Activated T-helper 1 cell treated with anti-CD3 and anti-CD28 coated beads, Interleukin-12 subunit alpha, Interleukin-12 subunit beta, Interleukin-2, Interleukin-4 antibody, amounts not matched to agents 30 ng/mL and 10 ng/mL and 1 ng/mL, durations not matched to agents 14 hours and 24 hours and 36 hours (primary cell): Measurements from ENCODE around the gene SNED1. TPM values are rescaled to one million over a fixed set of nuclear protein-coding genes. Genes with fewer than 3 reads are reported as not detected.

Experiments used
- DNase-seq: peaks from one replicate; pipeline ENCODE4 v3.0.0; 2021; ENCODE audit warnings: low spot score
- H3K27ac Mint-ChIP-seq: one replicate; pipeline ENCODE4 v1.8.0; 2021; ENCODE audit warnings: mild to moderate bottlenecking, mixed read lengths
- H3K27me3 Mint-ChIP-seq: one replicate; pipeline ENCODE4 v1.8.0; 2022; ENCODE audit warnings: mild to moderate bottlenecking, moderate library complexity, mixed read lengths; ENCODE audit not compliant: insufficient read depth
- H3K36me3 Mint-ChIP-seq: one replicate; pipeline ENCODE4 v1.8.0; 2021; ENCODE audit warnings: low read depth, mixed read lengths
- H3K4me1 Mint-ChIP-seq: one replicate; pipeline ENCODE4 v1.8.0; 2021; ENCODE audit warnings: low read depth, mixed read lengths
- H3K4me3 Mint-ChIP-seq: one replicate; pipeline ENCODE4 v1.8.0; 2021; ENCODE audit warnings: mild to moderate bottlenecking, moderate library complexity, mixed read lengths
- H3K9me3 Mint-ChIP-seq: one replicate; pipeline ENCODE4 v1.8.0; 2021; ENCODE audit warnings: mixed read lengths
- intact Hi-C: fragments of 100-400 bp; cut with micrococcal nuclease; formaldehyde crosslinking; loops from one replicate; pipeline ENCODE4 v1.15.1; 2024
- total RNA-seq: library from RNA; stranded (reverse); gene quantifications from 2 replicates; pipeline ENCODE4 v1.2.3, GENCODE V29; 2022

Gene SNED1
- total RNA-seq, 1 donor from 2014 or later: 2.5 TPM

DNA sequence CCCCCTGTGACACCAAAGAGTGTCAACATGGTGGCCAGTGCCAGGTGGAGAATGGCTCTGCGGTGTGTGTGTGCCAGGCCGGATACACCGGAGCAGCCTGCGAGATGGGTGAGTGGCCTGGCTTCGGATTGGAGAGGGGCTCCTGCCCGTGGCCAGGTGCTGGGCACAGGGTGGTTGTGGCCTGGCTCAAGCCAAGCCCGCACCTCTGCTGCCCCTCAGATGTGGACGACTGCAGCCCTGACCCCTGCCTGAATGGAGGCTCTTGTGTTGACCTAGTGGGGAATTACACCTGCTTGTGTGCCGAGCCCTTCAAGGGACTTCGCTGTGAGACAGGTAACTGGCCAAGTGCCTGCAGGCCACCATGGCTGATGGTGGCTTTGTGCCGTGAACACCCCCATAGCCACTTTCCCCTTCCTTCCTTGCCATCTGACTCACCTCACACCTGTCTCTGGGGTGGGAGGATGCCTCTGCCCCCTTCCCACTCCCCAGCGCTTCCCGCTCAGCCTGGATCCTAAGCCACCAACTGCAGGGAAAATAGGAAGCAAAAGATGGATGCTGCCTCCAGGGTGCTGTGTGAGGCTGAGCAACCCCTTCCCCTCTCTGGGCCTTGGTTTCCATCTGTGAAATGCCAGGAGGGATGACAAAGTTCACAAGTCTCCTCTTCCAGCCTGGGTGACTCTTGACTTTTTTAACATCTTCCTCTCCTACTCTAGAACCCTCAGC lies 41.8 kb downstream of the SNED1 start:
- peaks cover 21% of the 10 kb centered on the region for H3K4me1 Mint-ChIP-seq
- H3K9me3 Mint-ChIP-seq: no peaks in the 10 kb centered on the region
- peaks cover 8% of the 10 kb centered on the region for H3K36me3 Mint-ChIP-seq
- H3K27ac Mint-ChIP-seq: no peak overlapping the region
- H3K27me3 Mint-ChIP-seq: no peaks in the 10 kb centered on the region
- no peak for DNase-seq
- no peak overlapping the region for H3K4me3 Mint-ChIP-seq
- intact Hi-C loops: no loop called here

DNA sequence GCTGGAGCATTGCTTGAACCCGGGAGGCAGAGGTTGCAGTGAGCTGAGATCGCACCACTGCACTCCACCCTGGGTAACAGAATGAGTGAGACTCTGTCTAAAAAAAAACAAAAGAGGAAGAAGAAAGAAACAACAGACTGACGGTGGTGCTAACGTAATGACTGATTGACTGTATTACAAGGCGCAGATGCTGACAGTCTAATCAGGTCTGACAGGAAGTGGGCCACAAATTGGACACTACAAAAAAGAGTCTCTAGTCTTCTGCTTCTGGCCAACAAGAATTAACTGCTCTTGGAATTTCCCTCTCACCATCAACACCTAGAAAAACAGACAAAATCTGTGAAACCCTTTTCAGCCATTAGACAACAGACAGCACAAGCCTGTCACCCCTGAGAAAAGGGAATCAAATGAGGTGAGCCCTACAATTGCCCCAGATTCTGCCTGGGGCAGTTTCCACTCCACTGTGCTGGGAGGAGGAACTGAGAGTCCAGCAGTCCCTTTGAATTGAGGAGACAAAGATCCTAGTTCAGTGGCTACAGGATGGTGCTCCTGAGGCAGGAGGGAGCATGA lies 43.3 kb downstream of the SNED1 start:
- H3K9me3 Mint-ChIP-seq: no peaks in the 10 kb centered on the region
- no peaks in the 10 kb centered on the region for H3K27me3 Mint-ChIP-seq
- peaks cover 21% of the 10 kb centered on the region for H3K4me1 Mint-ChIP-seq
- H3K36me3 Mint-ChIP-seq: peaks cover 8% of the 10 kb centered on the region
- H3K4me3 Mint-ChIP-seq: no peak overlapping the region
- no peak overlapping the region for H3K27ac Mint-ChIP-seq
- no peak for DNase-seq
- intact Hi-C loops: no loop called here

DNA sequence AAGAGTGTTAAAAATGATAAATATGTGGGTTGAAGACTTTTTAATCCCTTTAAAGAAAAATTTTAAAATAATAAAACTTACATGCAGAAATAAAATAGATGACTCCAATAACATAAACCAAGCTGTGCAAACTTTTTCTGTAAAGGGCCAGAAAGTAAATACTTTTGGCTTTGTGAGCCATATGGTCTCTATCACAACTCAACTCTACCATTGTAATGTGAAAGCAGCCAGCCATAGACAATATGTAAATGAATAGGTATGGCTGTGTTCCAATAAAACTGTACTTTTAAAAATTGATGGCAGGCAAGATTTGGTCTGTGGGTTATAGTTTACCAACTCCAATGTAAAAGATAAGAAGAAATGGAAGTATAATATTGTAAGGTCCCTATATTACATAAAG lies 45.2 kb downstream of the SNED1 start:
- H3K4me1 Mint-ChIP-seq: peaks cover 10% of the 10 kb centered on the region
- no peak for DNase-seq
- H3K27me3 Mint-ChIP-seq: no peaks in the 10 kb centered on the region
- H3K27ac Mint-ChIP-seq: no peak overlapping the region
- no peak overlapping the region for H3K4me3 Mint-ChIP-seq
- H3K36me3 Mint-ChIP-seq: peaks cover 8% of the 10 kb centered on the region
- intact Hi-C loops: no loop called here
- no peaks in the 10 kb centered on the region for H3K9me3 Mint-ChIP-seq

DNA sequence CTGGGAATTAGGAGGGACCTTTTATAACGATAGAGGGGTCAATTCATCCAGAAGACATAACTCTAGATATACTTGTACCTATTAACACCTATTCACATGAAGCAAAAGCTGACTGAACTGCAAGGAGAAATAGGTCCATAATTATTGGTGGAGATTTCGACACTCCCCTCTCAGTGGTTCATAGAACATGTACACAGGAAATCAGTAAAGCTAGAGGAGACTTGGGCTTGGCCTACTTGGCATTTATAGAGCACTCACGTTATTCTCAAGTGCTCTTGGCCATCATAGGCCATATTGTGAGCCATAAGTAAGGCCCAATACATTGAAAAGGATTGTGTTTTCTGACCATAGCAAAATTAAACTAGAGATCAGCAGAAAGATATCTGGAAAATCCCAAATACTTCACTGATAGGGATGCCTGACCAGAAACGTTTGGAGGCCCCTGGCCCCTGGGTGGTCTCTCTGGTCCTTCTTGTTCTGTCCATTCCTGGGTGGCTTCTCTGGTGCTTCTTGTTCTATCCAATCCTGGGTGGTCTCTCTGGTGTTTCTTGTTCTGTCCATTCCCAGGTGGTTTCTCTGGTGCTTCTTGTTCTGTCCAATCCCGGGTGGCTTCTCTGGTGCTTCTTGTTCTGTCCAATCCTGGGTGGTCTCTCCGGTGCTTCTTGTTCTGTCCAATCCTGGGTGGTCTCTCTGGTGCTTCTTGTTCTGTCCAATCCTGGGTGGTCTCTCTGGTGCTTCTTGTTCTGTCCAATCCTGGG lies 49.0 kb downstream of the SNED1 start:
- H3K9me3 Mint-ChIP-seq: no peaks in the 10 kb centered on the region
- no peak overlapping the region for H3K4me3 Mint-ChIP-seq
- no peaks in the 10 kb centered on the region for H3K4me1 Mint-ChIP-seq
- H3K36me3 Mint-ChIP-seq: peaks cover 3% of the 10 kb centered on the region
- no peak overlapping the region for H3K27ac Mint-ChIP-seq
- intact Hi-C loops: no loop called here
- H3K27me3 Mint-ChIP-seq: no peaks in the 10 kb centered on the region
- no peak for DNase-seq

DNA sequence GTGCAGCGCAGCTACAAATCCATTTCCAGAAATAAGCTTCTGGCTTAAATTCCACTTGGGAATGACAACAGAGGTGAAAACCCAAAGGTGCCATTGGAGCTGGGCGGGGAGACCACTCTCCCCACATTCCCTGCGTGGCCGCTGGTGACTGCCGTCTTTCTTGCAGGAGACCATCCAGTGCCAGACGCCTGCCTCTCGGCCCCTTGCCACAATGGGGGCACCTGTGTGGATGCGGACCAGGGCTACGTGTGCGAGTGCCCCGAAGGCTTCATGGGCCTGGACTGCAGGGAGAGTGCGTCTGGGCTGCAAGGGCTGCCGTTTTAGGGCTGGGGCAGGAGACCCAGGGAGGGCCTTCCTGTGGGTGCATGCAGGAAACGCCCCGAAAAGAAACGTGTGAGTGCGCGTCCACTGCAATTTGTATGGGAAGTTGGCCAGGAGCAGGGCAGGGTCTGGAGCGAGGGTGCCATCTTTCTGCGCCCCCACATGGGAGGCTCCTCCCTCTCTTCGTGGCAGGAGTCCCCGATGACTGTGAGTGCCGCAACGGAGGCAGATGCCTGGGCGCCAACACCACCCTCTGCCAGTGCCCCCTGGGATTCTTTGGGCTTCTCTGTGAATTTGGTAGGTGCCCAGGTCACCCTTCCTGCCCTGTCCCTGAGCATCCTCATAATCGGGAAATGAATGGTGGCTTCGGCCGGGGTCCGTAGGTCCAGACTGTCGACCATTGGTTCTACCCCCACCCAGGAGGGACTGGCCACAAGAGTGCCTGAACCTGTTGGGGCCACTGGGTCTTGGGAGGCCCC lies 49.9 kb downstream of the SNED1 start:
- Mint-ChIP-seq H3K4me1 (no peaks in the 10 kb centered on the region), H3K36me3 (no peaks in the 10 kb centered on the region), H3K9me3 (no peaks in the 10 kb centered on the region), H3K27me3 (no peaks in the 10 kb centered on the region), H3K27ac (no peak overlapping the region), H3K4me3 (no peak overlapping the region)
- intact Hi-C loops: no loop called here
- no peak for DNase-seq

DNA sequence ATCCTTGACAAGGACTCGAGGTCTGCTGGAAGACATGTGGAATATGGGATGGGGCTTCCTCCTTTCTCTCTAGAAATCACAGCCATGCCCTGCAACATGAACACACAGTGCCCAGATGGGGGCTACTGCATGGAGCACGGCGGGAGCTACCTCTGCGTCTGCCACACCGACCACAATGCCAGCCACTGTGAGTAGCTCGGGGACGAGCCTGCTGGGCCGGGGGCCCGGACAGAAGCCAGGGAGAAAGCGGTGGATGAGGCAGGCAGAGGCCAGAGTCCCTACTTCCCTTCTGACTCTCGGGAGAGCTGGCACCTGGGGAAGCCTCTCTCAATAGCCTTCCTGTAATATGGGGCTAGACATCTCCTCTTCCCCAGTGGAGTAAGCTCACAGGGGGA lies 50.5 kb downstream of the SNED1 start:
- no peak overlapping the region for H3K4me3 Mint-ChIP-seq
- no peak for DNase-seq
- intact Hi-C loops: no loop called here
- H3K36me3 Mint-ChIP-seq: no peaks in the 10 kb centered on the region
- H3K9me3 Mint-ChIP-seq: no peaks in the 10 kb centered on the region
- no peaks in the 10 kb centered on the region for H3K4me1 Mint-ChIP-seq
- no peaks in the 10 kb centered on the region for H3K27me3 Mint-ChIP-seq
- no peak overlapping the region for H3K27ac Mint-ChIP-seq

DNA sequence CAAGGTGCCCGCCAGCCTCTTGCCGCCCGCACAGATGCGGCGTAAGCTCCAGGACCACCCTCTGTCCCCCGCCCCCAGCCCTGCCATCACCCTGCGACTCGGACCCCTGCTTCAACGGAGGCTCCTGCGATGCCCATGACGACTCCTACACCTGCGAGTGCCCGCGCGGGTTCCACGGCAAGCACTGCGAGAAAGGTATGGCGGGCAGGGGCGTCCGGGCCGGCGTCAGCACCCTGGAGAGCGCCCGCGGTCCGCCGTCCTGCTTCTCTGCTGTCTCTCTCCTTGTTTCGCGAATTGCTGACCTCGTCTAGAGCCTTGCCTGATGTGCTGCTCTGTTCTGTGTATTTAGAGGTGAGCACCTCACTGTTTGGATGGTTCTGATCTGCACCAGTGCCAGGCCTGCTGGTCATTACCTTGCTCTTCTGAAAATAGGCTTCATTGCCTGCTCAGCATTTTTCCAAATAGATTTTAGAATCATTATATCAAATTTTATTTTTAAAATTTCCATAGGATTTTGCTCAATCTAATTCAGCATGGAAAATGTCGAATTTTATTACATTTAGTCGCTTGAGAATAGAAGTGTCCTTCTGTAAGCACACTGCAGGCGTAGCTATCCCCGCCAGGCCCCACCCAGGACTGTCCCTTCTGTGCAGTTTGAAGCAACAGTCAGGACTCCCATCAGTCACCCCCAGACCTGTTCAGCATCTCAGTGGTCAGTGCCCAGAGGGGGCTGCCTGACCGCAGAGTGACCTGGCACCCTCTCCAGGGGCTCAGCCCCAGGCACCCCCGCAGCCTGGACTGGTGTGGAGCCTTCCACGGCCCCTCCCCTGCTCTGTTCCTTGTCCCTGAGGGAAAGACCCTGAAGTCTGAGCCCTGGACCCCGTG lies 51.6 kb downstream of the SNED1 start:
- Mint-ChIP-seq H3K36me3 (no peaks in the 10 kb centered on the region), H3K9me3 (no peaks in the 10 kb centered on the region), H3K4me3 (no peak overlapping the region), H3K4me1 (no peaks in the 10 kb centered on the region), H3K27ac (no peak overlapping the region), H3K27me3 (no peaks in the 10 kb centered on the region)
- intact Hi-C loops: no loop called here
- no peak for DNase-seq

DNA sequence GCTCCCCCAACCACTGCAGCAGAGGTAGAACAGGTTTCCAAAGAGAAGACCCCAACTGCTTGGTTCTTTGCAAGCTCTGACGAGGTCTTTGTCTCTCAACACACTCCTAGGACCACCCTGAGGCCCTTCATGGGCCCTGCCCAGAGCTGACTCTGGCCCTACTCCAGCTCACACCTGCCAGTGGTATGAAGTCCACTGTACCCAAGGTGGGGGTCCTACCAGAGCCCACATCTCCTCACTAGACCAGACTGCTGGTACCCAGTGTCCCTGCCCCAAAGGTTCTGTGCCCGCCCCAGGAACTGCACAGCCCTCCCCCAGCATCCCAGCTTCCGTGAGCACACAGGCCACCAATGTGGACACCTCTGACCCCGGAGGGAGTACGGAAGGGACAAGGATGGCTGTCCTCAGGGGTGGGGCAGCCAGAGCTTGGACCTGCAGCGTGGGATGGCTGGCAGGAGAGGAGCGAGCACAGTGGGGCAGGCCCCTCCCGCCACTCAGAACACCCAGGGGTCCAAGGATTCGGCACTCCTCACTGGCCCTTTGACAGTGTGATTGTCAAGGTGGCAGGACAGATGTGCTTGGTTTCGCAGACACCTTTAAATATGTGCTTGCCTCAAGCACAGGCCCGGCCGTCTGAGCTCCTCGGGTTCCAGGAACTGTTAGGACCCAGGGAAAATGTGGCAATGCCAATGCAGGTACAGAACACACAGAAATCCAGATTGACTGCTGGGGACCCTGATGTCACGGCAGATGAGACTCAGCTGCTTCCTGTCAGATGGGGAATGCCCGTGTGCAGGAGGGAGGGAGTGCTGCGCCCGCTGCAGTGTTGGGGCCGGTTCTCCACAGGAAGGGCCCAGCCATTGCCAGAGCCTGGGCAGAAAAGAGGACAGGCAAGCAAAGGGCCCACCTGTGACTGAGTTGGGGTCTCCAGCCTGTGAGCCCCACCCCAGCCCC lies 52.5 kb downstream of the SNED1 start:
- Mint-ChIP-seq H3K27ac (no peak overlapping the region), H3K36me3 (no peaks in the 10 kb centered on the region), H3K4me3 (no peak overlapping the region), H3K27me3 (no peaks in the 10 kb centered on the region), H3K4me1 (no peaks in the 10 kb centered on the region), H3K9me3 (no peaks in the 10 kb centered on the region)
- no peak for DNase-seq
- intact Hi-C loops: no loop called here

DNA sequence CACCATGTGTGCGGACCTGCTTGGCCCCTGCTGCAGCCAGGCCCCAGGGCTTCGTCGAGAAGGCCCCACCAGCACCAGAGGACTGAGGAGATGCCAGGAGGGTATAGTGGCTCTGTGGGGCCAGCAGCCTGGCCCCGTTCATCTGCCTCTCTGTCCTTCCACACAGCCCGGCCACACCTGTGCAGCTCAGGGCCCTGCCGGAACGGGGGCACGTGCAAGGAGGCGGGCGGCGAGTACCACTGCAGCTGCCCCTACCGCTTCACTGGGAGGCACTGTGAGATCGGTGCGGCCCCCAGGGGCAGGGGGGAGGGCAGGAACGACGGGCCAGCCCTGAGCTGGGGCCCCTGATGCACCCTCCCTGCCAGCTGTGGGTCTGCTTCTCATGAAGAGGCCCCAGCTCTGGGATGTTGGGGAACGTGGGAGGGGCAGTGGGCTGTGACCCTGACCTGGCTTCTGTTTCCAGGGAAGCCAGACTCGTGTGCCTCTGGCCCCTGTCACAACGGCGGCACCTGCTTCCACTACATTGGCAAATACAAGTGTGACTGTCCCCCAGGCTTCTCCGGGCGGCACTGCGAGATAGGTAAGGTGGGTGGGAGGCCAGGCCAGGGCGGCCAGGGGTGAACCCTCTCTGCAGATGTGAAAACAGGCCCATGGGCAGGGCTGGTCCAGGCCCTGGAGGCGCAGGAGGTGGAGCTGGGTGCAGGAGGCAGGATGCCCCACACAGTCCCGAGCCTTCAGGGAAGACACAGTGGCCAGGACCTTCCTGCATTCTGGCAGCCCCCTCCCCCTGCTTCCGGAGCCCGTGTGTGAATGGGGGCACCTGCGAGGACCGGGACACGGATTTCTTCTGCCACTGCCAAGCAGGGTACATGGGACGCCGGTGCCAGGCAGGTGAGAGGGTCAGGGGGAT lies 53.4 kb downstream of the SNED1 start:
- Mint-ChIP-seq H3K4me3 (no peak overlapping the region), H3K4me1 (no peaks in the 10 kb centered on the region), H3K27ac (no peak overlapping the region), H3K36me3 (no peaks in the 10 kb centered on the region), H3K9me3 (no peaks in the 10 kb centered on the region), H3K27me3 (no peaks in the 10 kb centered on the region)
- no peak for DNase-seq
- intact Hi-C loops: no loop called here

DNA sequence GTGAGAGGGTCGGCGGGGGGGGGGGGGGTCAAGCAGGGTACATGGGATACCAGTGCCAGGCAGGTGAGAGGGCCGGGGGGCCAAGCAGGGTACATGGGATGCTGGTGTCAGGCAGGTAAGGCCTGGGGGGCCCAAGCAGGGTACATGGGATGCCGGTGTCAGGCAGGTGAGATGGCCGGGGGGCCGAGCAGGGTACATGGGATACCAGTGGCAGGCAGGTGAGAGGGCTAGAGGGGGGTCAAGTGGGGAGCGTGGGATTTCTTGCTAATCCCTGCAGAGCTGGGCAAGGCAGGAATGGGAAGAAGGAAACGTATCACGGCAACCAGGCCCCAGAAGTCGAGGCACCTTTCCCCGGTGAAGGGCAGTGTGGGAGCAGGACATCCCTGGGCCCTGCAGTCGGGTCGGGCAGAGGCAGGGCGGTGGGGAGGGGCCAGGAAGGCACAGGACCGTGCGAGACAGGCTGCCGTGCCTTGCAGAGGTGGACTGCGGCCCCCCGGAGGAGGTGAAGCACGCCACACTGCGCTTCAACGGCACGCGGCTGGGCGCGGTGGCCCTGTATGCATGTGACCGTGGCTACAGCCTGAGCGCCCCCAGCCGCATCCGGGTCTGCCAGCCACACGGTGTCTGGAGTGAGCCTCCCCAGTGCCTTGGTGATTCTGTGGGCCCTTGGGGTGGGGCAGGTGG lies 54.4 kb downstream of the SNED1 start:
- no peaks in the 10 kb centered on the region for H3K27me3 Mint-ChIP-seq
- no peaks in the 10 kb centered on the region for H3K9me3 Mint-ChIP-seq
- intact Hi-C loops: no loop called here
- no peaks in the 10 kb centered on the region for H3K4me1 Mint-ChIP-seq
- no peak for DNase-seq
- H3K36me3 Mint-ChIP-seq: no peaks in the 10 kb centered on the region
- H3K27ac Mint-ChIP-seq: no peak overlapping the region
- H3K4me3 Mint-ChIP-seq: no peak overlapping the region
